CD4-positive, alpha-beta memory T cell (primary cell): ENCODE data around the gene BRAF. TPM values are rescaled to one million over a fixed set of nuclear protein-coding genes. Genes with fewer than 3 reads are reported as not detected.
A peak's percentile ranks its signal among the peaks of the same experiment; 100 is the strongest.
"Not testable (repeated sequence)": the region's sequence is repeated elsewhere in the genome, so short reads cannot be mapped to it uniquely, and the experiment has no call there.

Experiments
- CTCF ChIA-PET: fragments of 350-600 bp; sonication (Branson Sonifier 250); formaldehyde crosslinking; loops from one replicate; lab custom pipeline; 2021; ENCODE audit warnings: inconsistent platforms; ENCODE audit not compliant: partially characterized antibody; lab: Charles Lee
- POLR2A ChIA-PET: fragments of 350-600 bp; sonication (Branson Sonifier 250); formaldehyde crosslinking; loops from one replicate; lab custom pipeline; 2021; ENCODE audit not compliant: partially characterized antibody; lab: Charles Lee
- DNase-seq, 5 donors: peaks; one replicate each; pipeline versions ENCODE4 v3.0.0 to v3.0.0-alpha.2; 2020 to 2022; ENCODE audit warnings: mixed read lengths in 1 of 5
- H3K27ac ChIP-seq: one replicate; pipeline ENCODE4 v1.7.0; 2013; ENCODE audit warnings: low read depth, low read length
- H3K27me3 ChIP-seq: 2 replicates; pipeline ENCODE4 v1.7.0; 2013; ENCODE audit warnings: mild to moderate bottlenecking, low read length, moderate library complexity; ENCODE audit not compliant: insufficient read depth
- H3K36me3 ChIP-seq: 2 replicates; pipeline ENCODE4 v1.7.0; 2013; ENCODE audit warnings: mild to moderate bottlenecking, low read length, moderate library complexity; ENCODE audit not compliant: insufficient read depth
- H3K4me1 ChIP-seq: 2 replicates; pipeline ENCODE4 v1.7.0; 2013; ENCODE audit warnings: mild to moderate bottlenecking, low read length, moderate library complexity; ENCODE audit not compliant: insufficient read depth
- H3K4me3 ChIP-seq, 2 donors: one replicate each; pipeline ENCODE4 v1.7.0; 2013; ENCODE audit warnings: low read length in 2 of 2, mild to moderate bottlenecking in 1 of 2
- H3K9me3 ChIP-seq, 2 donors: one replicate each; pipeline ENCODE4 v1.7.0; 2013; ENCODE audit warnings: low read length in 2 of 2, control low read depth in 1 of 2; ENCODE audit not compliant: control insufficient read depth in 1 of 2
- H3K27ac Mint-ChIP-seq, 7 donors: one replicate each; pipeline ENCODE4 v1.8.0; 2020 to 2021; ENCODE audit warnings: mixed read lengths in 7 of 7, mild to moderate bottlenecking in 6 of 7, inconsistent platforms in 3 of 7, moderate library complexity in 3 of 7
- H3K27me3 Mint-ChIP-seq, 2 donors: one replicate each; pipeline ENCODE4 v1.8.0; 2020 to 2021; ENCODE audit warnings: mixed read lengths in 2 of 2
- H3K36me3 Mint-ChIP-seq, 2 donors: one replicate each; pipeline ENCODE4 v1.8.0; 2020 to 2021; ENCODE audit warnings: mixed read lengths in 2 of 2, inconsistent platforms in 1 of 2, mild to moderate bottlenecking in 1 of 2
- H3K4me1 Mint-ChIP-seq, 4 donors: one replicate each; pipeline ENCODE4 v1.8.0; 2020 to 2021; ENCODE audit warnings: mixed read lengths in 4 of 4, mild to moderate bottlenecking in 1 of 4
- H3K4me3 Mint-ChIP-seq, 8 donors: one replicate each; pipeline ENCODE4 v1.8.0; 2020 to 2021; ENCODE audit warnings: mixed read lengths in 8 of 8, mild to moderate bottlenecking in 7 of 8, moderate library complexity in 6 of 8, inconsistent platforms in 3 of 8
- H3K9me3 Mint-ChIP-seq, 8 donors: one replicate each; pipeline ENCODE4 v1.8.0; 2020 to 2021; ENCODE audit warnings: mixed read lengths in 8 of 8, mild to moderate bottlenecking in 5 of 8, inconsistent platforms in 3 of 8, moderate library complexity in 1 of 8
- intact Hi-C: fragments of 100-400 bp; cut with micrococcal nuclease; formaldehyde crosslinking; loops from one replicate; pipeline ENCODE4 v1.15.1; 2023
- polyA plus RNA-seq, 2 donors: library from polyadenylated mRNA; unstranded; fragments of 300-500 nt; fragmentation: Illumina TruSeq; gene quantifications; one replicate each; pipeline ENCODE4 v1.2.3, GENCODE V29; 2021
- total RNA-seq, 2 experiments: library from RNA; stranded (reverse); gene quantifications; one replicate each; pipeline ENCODE4 v1.2.3, GENCODE V29; 2021

Gene BRAF
- total and polyA plus RNA-seq, 4 experiments from 2014 or later: 10.0 to 52.5 (median 28.8) TPM

- peak overlapping the region; percentile 96 to 100 (median 98) for H3K27ac Mint-ChIP-seq
- Histone ChIP-seq H3K4me3 (peak overlapping the region in 1 of 2 donors; percentile 92), H3K27ac (peak overlapping the region; percentile 89), H3K27me3 (no peaks in the 10 kb centered on the region), H3K4me1 (peaks cover 32% of the 10 kb centered on the region), H3K9me3 (no peaks in the 10 kb centered on the region), H3K36me3 (no peaks in the 10 kb centered on the region)
- H3K4me1 Mint-ChIP-seq: peaks cover 18 to 47% (median 32%) of the 10 kb centered on the region in 4 donors
- ChIA-PET CTCF (interaction anchor here (1.2 to 2.3 kb wide), 3 partner anchors 23 to 318 kb away, joined by 3 to 7 read pairs (median 6); partner anchors contain the start of genes ADCK2 and MRPS33), POLR2A (interaction anchor here (0.6 to 6.8 kb wide), 8 partner anchors 10 to 1042 kb away, joined by 3 to 57 read pairs (median 4); partner anchors contain the start of genes ADCK2, BRAF, MRPS33 and SSBP1)
- H3K9me3 Mint-ChIP-seq: no peaks in the 10 kb centered on the region
- peak overlapping the region; percentile 93 to 98 (median 97) for H3K4me3 Mint-ChIP-seq
- intact Hi-C loops: loop anchor here (1.0 to 10.0 kb wide), 6 partner anchors 23 to 1039 kb away; partner anchors contain the start of genes BRAF, KDM7A, MKRN1 and MRPS33
- DNase-seq: peak in 2 of 5 donors; percentile 92 to 96
- H3K27me3 Mint-ChIP-seq: no peaks in the 10 kb centered on the region
- peaks cover 8 to 24% of the 10 kb centered on the region in 2 donors for H3K36me3 Mint-ChIP-seq
Observed at GRCh38 chr7:140696024-140696679, 228.6 kb downstream of the BRAF start.

DNA sequence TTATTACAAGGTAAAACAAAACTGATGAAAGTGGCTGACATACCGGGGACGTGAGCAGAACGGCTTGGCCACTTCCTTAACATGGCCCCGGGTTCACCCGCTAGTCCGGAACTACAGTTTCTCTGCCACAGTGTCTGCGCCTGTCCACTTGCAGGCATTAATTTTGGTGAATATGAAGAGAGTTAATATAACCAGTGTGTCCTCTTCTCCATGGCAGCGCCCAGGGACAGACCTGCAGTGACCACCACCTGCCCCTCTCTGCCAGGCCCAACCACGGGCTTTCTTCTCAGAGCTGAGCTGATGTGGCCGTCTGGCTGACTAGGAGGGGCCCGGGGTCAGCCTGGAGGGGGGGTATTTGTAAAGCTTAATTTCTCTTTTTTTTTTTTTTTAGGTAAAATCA is 229.3 kb downstream of the BRAF start:
- intact Hi-C loops: loop anchor here (10.0 kb wide), 1 partner anchor 1039 kb away; the partner anchor contains the start of gene SSBP1
- H3K9me3 Mint-ChIP-seq: no peaks in the 10 kb centered on the region
- peaks cover 18 to 41% (median 32%) of the 10 kb centered on the region in 4 donors for H3K4me1 Mint-ChIP-seq
- no peaks in the 10 kb centered on the region for H3K27me3 Mint-ChIP-seq
- no peak for DNase-seq
- Histone ChIP-seq H3K9me3 (no peaks in the 10 kb centered on the region), H3K27ac (peak overlapping the region; percentile 89), H3K27me3 (no peaks in the 10 kb centered on the region), H3K36me3 (no peaks in the 10 kb centered on the region), H3K4me1 (peaks cover 32% of the 10 kb centered on the region), H3K4me3 (no peak overlapping the region)
- H3K4me3 Mint-ChIP-seq: peak overlapping the region in 4 of 8 donors; percentile 21 to 96 (median 60)
- H3K27ac Mint-ChIP-seq: peak overlapping the region; percentile 96 to 100 (median 98)
- ChIA-PET POLR2A (interaction anchor here (0.6 to 6.8 kb wide), 6 partner anchors 9 to 1658 kb away, joined by 3 to 57 read pairs (median 4); partner anchors contain the start of genes ADCK2, MRPS33 and SSBP1), CTCF (interaction anchor here (1.4 to 2.3 kb wide), 2 partner anchors 42 to 319 kb away, joined by 6 to 7 read pairs; partner anchors contain the start of gene MRPS33)
- peaks cover 8 to 26% of the 10 kb centered on the region in 2 donors for H3K36me3 Mint-ChIP-seq

DNA sequence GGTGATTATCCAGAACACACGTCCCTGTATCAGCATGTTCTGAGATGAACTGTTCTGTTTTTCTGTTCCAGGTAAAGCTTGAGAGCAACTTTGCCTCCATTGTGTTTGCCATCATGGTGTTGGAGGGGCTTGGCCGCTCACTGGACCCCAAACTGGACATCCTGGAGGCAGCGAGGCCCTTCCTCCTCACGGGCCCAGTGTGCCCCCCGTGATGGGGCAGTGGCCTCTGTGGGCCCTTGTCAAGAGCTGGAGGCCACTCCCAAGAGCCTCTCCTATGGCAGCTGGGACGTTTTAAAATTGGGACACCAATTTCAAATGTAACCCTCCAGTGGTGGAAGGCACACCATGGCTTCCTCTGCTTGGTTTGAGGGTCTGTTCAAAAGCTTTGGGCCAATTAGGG is 230.1 kb downstream of the BRAF start:
- CTCF ChIA-PET: interaction anchor here (2.3 kb wide), 1 partner anchor 320 kb away, joined by 7 read pairs; the partner anchor contains the start of gene MRPS33
- Histone ChIP-seq H3K27me3 (no peaks in the 10 kb centered on the region), H3K4me1 (peaks cover 28% of the 10 kb centered on the region), H3K27ac (no peak overlapping the region), H3K4me3 (no peak overlapping the region), H3K36me3 (peaks cover 3% of the 10 kb centered on the region), H3K9me3 (no peaks in the 10 kb centered on the region)
- intact Hi-C loops: loop anchor here (10.0 kb wide), 1 partner anchor 1040 kb away; the partner anchor contains the start of gene SSBP1
- Mint-ChIP-seq H3K4me3 (peak overlapping the region in 1 of 8 donors; percentile 17), H3K36me3 (peaks cover 8 to 31% of the 10 kb centered on the region in 2 donors), H3K9me3 (no peaks in the 10 kb centered on the region), H3K27me3 (no peaks in the 10 kb centered on the region), H3K27ac (peak overlapping the region in 5 of 7 donors; percentile 54 to 98 (median 82)), H3K4me1 (peaks cover 16 to 37% (median 29%) of the 10 kb centered on the region in 4 donors)
- no peak for DNase-seq
- POLR2A ChIA-PET: interaction anchor here (1.5 to 6.8 kb wide), 2 partner anchors 21 to 320 kb away, joined by 5 to 57 read pairs; partner anchors contain the start of genes ADCK2 and MRPS33

DNA sequence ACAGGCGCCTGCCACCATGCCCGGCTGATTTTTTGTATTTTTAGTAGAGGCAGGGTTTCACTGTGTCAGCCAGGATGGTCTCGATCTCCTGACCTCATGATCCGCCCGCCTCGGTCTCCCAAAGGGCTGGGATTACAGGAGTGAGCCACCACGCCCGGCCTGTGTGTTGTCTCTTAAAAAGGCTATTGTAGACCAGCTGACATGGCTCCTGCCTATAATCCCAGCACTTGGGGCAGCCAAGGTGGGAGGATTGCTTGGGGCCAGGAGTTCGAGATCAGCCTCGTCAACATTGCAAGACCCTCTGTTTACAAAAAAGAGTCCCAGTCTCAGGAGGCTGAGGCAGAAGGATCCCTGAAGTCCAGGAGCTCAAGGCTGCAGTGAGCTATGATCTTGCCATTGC is 230.9 kb downstream of the BRAF start:
- POLR2A ChIA-PET: interaction anchor here (6.8 kb wide), 1 partner anchor 20 kb away, joined by 57 read pairs; the partner anchor contains the start of gene ADCK2
- Mint-ChIP-seq H3K4me1 (peaks cover 13 to 32% (median 24%) of the 10 kb centered on the region in 4 donors), H3K27ac (peak overlapping the region in 1 of 7 donors; percentile 30), H3K36me3 (peaks cover 8 to 28% of the 10 kb centered on the region in 2 donors)
- H3K27ac ChIP-seq, CTCF ChIA-PET, H3K36me3 ChIP-seq, H3K27me3 ChIP-seq, H3K4me3 Mint-ChIP-seq, H3K9me3 Mint-ChIP-seq, DNase-seq, H3K9me3 ChIP-seq, H3K4me3 ChIP-seq, H3K27me3 Mint-ChIP-seq: not testable (repeated sequence)
- intact Hi-C loops: loop anchor here (10.0 kb wide), 1 partner anchor 1041 kb away; the partner anchor contains the start of gene SSBP1
- peaks cover 22% of the 10 kb centered on the region for H3K4me1 ChIP-seq

- POLR2A ChIA-PET: no interaction called here
Observed at GRCh38 chr7:140691376-140692045, 233.2 kb downstream of the BRAF start.

GRCh38 chr7:140689199-140690152 is 235.3 kb downstream of the BRAF start:
- ChIA-PET POLR2A (no interaction called here), CTCF (no interaction called here)
- H3K4me1 ChIP-seq: no peaks in the 10 kb centered on the region
- no peaks in the 10 kb centered on the region for H3K9me3 ChIP-seq
- H3K27ac Mint-ChIP-seq: no peak overlapping the region
- no peak overlapping the region for H3K4me3 ChIP-seq
- DNase-seq: no peak
- no peak overlapping the region for H3K27ac ChIP-seq
- no peaks in the 10 kb centered on the region for H3K27me3 ChIP-seq
- no peaks in the 10 kb centered on the region for H3K4me1 Mint-ChIP-seq
- peaks cover 20 to 43% of the 10 kb centered on the region in 2 donors for H3K36me3 Mint-ChIP-seq
- H3K36me3 ChIP-seq: peaks cover 7% of the 10 kb centered on the region
- intact Hi-C loops: loop anchor here (10.0 kb wide), 1 partner anchor 1045 kb away; the partner anchor contains the start of gene SSBP1
- peaks cover 0 to 1% (median 0%) of the 10 kb centered on the region in 8 donors for H3K9me3 Mint-ChIP-seq
- H3K27me3 Mint-ChIP-seq: no peaks in the 10 kb centered on the region
- no peak overlapping the region for H3K4me3 Mint-ChIP-seq

More at GRCh38 chr7:140691376-140692045, 233.2 kb downstream of the BRAF start:
- Histone ChIP-seq H3K36me3 (peaks cover 7% of the 10 kb centered on the region), H3K27ac (no peak overlapping the region), H3K9me3 (no peaks in the 10 kb centered on the region), H3K4me1 (peaks cover 8% of the 10 kb centered on the region), H3K4me3 (no peak overlapping the region), H3K27me3 (no peaks in the 10 kb centered on the region)
- H3K4me1 Mint-ChIP-seq: peaks cover 4 to 10% (median 8%) of the 10 kb centered on the region in 4 donors
- peak overlapping the region in 2 of 7 donors; percentile 30 to 31 for H3K27ac Mint-ChIP-seq
- CTCF ChIA-PET: no interaction called here
- no peak for DNase-seq
- H3K27me3 Mint-ChIP-seq: no peaks in the 10 kb centered on the region
- peaks cover 16 to 38% of the 10 kb centered on the region in 2 donors for H3K36me3 Mint-ChIP-seq
- H3K9me3 Mint-ChIP-seq: no peaks in the 10 kb centered on the region
- intact Hi-C loops: loop anchor here (10.0 kb wide), 1 partner anchor 1043 kb away; the partner anchor contains the start of gene SSBP1
- H3K4me3 Mint-ChIP-seq: no peak overlapping the region
